ENCODE results near the gene TRAM2. TPM values are rescaled to one million over a fixed set of nuclear protein-coding genes. Genes with fewer than 3 reads are reported as not detected.

TRAM2 gene
- total and polyA plus RNA-seq, 2 of the 4 experiments (the other 2 are of a cell fraction), result 77.2 to 95.7 TPM

- Histone ChIP-seq H3K56ac (ENCODE audit: extremely low read depth, insufficient read depth, low read length) (no peak overlapping the region), H3K36me3 (ENCODE audit: control insufficient read depth, insufficient read depth, low read length) (no peaks in the 10 kb centered on the region), H2BK15ac (ENCODE audit: low read depth, low read length) (peak overlapping the region; percentile 94), H3K4me2 (ENCODE audit: low read depth, low read length) (no peak overlapping the region), H3K4me1 (ENCODE audit: control insufficient read depth, insufficient read depth, low read length) (peaks cover 20% of the 10 kb centered on the region), H2BK5ac (ENCODE audit: low read depth, low read length, poor library complexity, severe bottlenecking) (peak overlapping the region; percentile 55), H3K9me3 (ENCODE audit: control insufficient read depth, insufficient read depth, low read length) (no peaks in the 10 kb centered on the region), H3K9me1 (ENCODE audit: insufficient read depth, low read length) (peaks cover 18% of the 10 kb centered on the region), H3K79me1 (ENCODE audit: low read depth in 1 of 2, low read length in 2 of 2) (0 out of 4 replicates have a peak, but pooled peaks cover 0 to 5% of the 10 kb centered on the region in 2 experiments), H4K20me1 (ENCODE audit: insufficient read depth, low read length) (no peaks in the 10 kb centered on the region), H3K14ac (replicated peaks; ENCODE audit: low read depth, low read length) (peak overlapping the region; percentile 68; the same call in 1 of the 2 replicates), H2BK120ac (ENCODE audit: low read depth, low read length) (peak overlapping the region; percentile 58), H4K5ac (ENCODE audit: low read depth, low read length) (no peak overlapping the region; the same call in 1 of the 2 replicates), H3K27me3 (ENCODE audit: control insufficient read depth, insufficient read depth, low read length) (no peaks in the 10 kb centered on the region), H4K8ac (ENCODE audit: low read depth in 2 of 2, low read length in 2 of 2) (peak overlapping the region; percentile 41 to 46; a peak in 2 of 4 replicates), H3K18ac (ENCODE audit: low read depth, low read length) (peak overlapping the region; percentile 84), H4K91ac (ENCODE audit: insufficient read depth, low read depth, low read length) (peak overlapping the region; percentile 42; the same call in 1 of the 2 replicates), H2BK20ac (ENCODE audit: low read depth, low read length) (peak overlapping the region; percentile 74; the same call in 1 of the 2 replicates), H3K4me3 (ENCODE audit: insufficient read depth, low read depth, low read length) (no peak overlapping the region), H3K27ac (ENCODE audit: insufficient read depth, low read length) (peak overlapping the region; percentile 63), H2AFZ (replicated peaks; ENCODE audit: low read length, poor library complexity) (peak overlapping the region; percentile 74), H3K23ac (ENCODE audit: low read depth, low read length) (peak overlapping the region; percentile 54; the same call in 1 of the 2 replicates), H3K4ac (ENCODE audit: low read depth, low read length) (peak overlapping the region; percentile 58), H3K9ac (ENCODE audit: low read depth, low read length) (no peak overlapping the region), H2AK5ac (ENCODE audit: low read depth, low read length) (peak overlapping the region; percentile 52), H2AK9ac (replicated peaks; ENCODE audit: low read depth, low read length, poor library complexity) (no peak overlapping the region)
- ChIA-PET POLR2A (ENCODE audit: unreplicated experiment) (no interaction called here), CTCF (no interaction called here)
- ATAC-seq (ENCODE audit: low read depth) (peak; percentile 50), DNase-seq (peak; percentile 72)
- intact Hi-C loops (cut with micrococcal nuclease) (loop anchor here (5.0 kb wide), 1 partner anchor 36 kb away; no protein-coding TSS in a partner anchor), in situ Hi-C loops (cut with MboI; ENCODE audit: low sequenced_read_pairs) (no loop called here), dilution Hi-C loops (cut with HindIII; ENCODE audit: low sequenced_read_pairs, unreplicated experiment) (no loop called here)
- WGBS, 2 experiments (ENCODE audit: extremely low coverage in 2 of 2, insufficient read length in 1 of 2), result no CpG with 5 or more reads among the region's 5 CpGs
- TF ChIP-seq FOS (IDR thresholded peaks at IDR 0.05; ENCODE audit: low read depth, low read length), result peak; percentile 53; the same call in 1 of the 2 replicates
- TF ChIP-seq CHD1 (IDR thresholded peaks at IDR 0.05; ENCODE audit: low read depth, low read length), result no peak
- TF ChIP-seq BHLHE40 (IDR thresholded peaks at IDR 0.05; ENCODE audit: low read depth, low read length), result 0 out of 2 replicates have a peak, but pooled peaks have one; percentile 29
- BruUV-seq (replicated peaks), result no TSS peak
Observed at GRCh38 chr6:52610745-52611355, 34.0 kb upstream of the TRAM2 start.

Measured in IMR-90 (cell line).